ENCODE results near the gene PAXX. TPM values are rescaled to one million over a fixed set of nuclear protein-coding genes. Genes with fewer than 3 reads are reported as not detected.

The PAXX gene
- total RNA-seq, 1 experiment from 2014 or later = 89.0 TPM

DNA sequence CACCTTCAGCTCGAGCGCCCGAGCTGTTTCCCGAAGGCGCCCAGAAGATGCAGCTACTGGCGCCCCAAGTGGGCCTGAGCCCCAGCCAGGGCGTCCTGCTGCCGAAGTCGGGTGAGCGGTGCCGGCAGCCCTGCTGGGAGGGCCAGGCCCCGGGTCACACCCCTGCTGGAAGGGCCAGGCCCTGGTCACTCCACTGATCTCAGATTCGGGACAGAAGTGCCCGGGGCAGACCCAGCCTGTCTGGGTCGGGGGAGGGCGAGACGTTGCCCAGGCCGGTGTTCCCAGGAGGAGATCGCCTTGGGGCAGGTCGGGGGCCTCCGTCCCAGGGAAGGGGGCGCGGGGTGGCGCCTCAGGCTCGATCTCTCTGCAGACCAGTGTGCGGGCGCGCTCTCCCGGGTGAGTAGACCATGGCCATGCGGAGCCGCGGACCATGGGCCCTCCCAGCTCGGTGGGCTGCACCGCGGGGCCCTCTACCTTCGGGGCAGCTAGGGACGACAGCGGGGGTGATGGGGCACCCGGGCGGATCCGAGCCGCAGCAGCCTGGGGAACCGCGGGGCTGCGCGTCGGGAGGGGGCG is 7.1 kb upstream of the PAXX start:
- no peaks in the 10 kb centered on the region for H3K4me1 ChIP-seq (ENCODE audit: control insufficient read depth in 1 of 2, insufficient read depth in 2 of 2, low read length in 2 of 2)
- BruUV-seq (replicated peaks) = no TSS peak
- DNase-seq (ENCODE audit: low read depth, low spot score) (no peak), ATAC-seq (no peak)
- no peak overlapping the region for H3K4me2 ChIP-seq (ENCODE audit: low read length)
- H3K9me2 ChIP-seq (ENCODE audit: insufficient read depth) = no peaks in the 10 kb centered on the region
- CTCF ChIA-PET = no interaction called here
- H3K27me3 ChIP-seq (ENCODE audit: insufficient read depth, low read length) = no peaks in the 10 kb centered on the region
- no peaks in the 10 kb centered on the region for H3K9me3 ChIP-seq (ENCODE audit: control insufficient read depth in 1 of 2, insufficient read depth in 1 of 2, low read depth in 1 of 2, low read length in 2 of 2)
- H3K9ac ChIP-seq (ENCODE audit: low read length) = no peak overlapping the region
- H3K4me3 ChIP-seq (replicated peaks in 1 of 2; ENCODE audit: low read depth in 1 of 2, low read length in 2 of 2) = no peak overlapping the region
- POLR2A ChIA-PET = no interaction called here
- H2AFZ ChIP-seq (ENCODE audit: low read depth, low read length, poor library complexity, severe bottlenecking) = no peak overlapping the region
- H3K27ac ChIP-seq (ENCODE audit: low read depth, low read length) = no peak overlapping the region
- H3K36me3 ChIP-seq (ENCODE audit: control insufficient read depth in 1 of 2, insufficient read depth in 2 of 2, low read length in 2 of 2) = no peaks in the 10 kb centered on the region
- RAD21 ChIA-PET (ENCODE audit: low non-redundant PET in 1 of 2, low total read pairs in 2 of 2, uncharacterized antibody in 2 of 2, unreplicated experiment in 2 of 2) = no interaction called here
- H3K79me2 ChIP-seq (ENCODE audit: insufficient read depth, low read length) = no peaks in the 10 kb centered on the region
- H4K20me1 ChIP-seq (ENCODE audit: insufficient read depth) = no peaks in the 10 kb centered on the region
- TF ChIP-seq EGR1 (IDR thresholded peaks at IDR 0.05; ENCODE audit: low read depth) = no peak
- no peak for TF ChIP-seq SP1 (IDR thresholded peaks at IDR 0.05; ENCODE audit: low read depth)
- TF ChIP-seq EZH2 (IDR thresholded peaks at IDR 0.05) = no peak
- intact Hi-C loops (cut with micrococcal nuclease) = no loop called here

DNA sequence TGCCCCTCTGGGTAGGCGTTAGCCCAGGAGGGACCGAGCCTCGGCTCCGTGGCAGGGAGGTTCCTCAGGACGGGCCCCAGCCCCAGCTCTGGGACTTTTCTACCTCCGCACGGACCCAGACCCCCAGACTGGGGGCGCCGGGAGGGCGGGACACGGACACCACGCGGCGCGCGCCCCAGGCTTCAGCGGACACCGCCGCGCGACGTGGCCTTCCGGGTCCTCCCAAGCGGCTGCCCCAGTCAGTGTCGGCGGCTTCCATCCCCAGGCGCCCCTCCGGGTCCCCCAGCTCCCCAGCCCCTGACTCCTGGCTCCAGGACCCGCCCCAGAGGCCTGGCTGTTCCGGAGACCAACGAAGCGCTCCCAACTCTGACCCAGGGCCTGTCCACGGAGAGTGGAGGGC is 6.4 kb upstream of the PAXX start:
- no TSS peak for BruUV-seq (replicated peaks)
- H3K9me2 ChIP-seq (ENCODE audit: insufficient read depth) = no peaks in the 10 kb centered on the region
- H3K4me2 ChIP-seq (ENCODE audit: low read length) = no peak overlapping the region
- no peaks in the 10 kb centered on the region for H4K20me1 ChIP-seq (ENCODE audit: insufficient read depth)
- H3K36me3 ChIP-seq (ENCODE audit: control insufficient read depth in 1 of 2, insufficient read depth in 2 of 2, low read length in 2 of 2) = no peaks in the 10 kb centered on the region
- H3K79me2 ChIP-seq (ENCODE audit: insufficient read depth, low read length) = no peaks in the 10 kb centered on the region
- CTCF ChIA-PET = no interaction called here
- no peaks in the 10 kb centered on the region for H3K27me3 ChIP-seq (ENCODE audit: insufficient read depth, low read length)
- DNase-seq (ENCODE audit: low read depth, low spot score) (no peak), ATAC-seq (no peak)
- TF ChIP-seq, protein P1, sequence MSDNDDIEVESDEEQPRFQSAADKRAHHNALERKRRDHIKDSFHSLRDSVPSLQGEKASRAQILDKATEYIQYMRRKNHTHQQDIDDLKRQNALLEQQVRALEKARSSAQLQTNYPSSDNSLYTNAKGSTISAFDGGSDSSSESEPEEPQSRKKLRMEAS (IDR thresholded peaks at IDR 0.05) = no peak
- no peak for TF ChIP-seq CEBPB (IDR thresholded peaks at IDR 0.05; ENCODE audit: low read depth)
- no peak for TF ChIP-seq ZNF274 (IDR thresholded peaks at IDR 0.05; ENCODE audit: low read depth, low read length)
- TF ChIP-seq SP1 (IDR thresholded peaks at IDR 0.05; ENCODE audit: low read depth) = no peak
- TF ChIP-seq ZFX (IDR thresholded peaks at IDR 0.05) = no peak
- TF ChIP-seq ELF1 (IDR thresholded peaks at IDR 0.05; ENCODE audit: borderline replicate concordance, low read depth) = no peak
- TF ChIP-seq, protein P2, sequence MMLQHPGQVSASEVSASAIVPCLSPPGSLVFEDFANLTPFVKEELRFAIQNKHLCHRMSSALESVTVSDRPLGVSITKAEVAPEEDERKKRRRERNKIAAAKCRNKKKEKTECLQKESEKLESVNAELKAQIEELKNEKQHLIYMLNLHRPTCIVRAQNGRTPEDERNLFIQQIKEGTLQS (IDR thresholded peaks at IDR 0.05) = no peak
- TF ChIP-seq SRF (IDR thresholded peaks at IDR 0.05; ENCODE audit: low read depth) = no peak
- TF ChIP-seq CBX3 (IDR thresholded peaks at IDR 0.05; ENCODE audit: low read depth) = no peak
- no peak for TF ChIP-seq EGR1 (IDR thresholded peaks at IDR 0.05; ENCODE audit: low read depth)
- no peak for TF ChIP-seq EZH2 (IDR thresholded peaks at IDR 0.05)
- no peak for TF ChIP-seq POLR2A (IDR thresholded peaks at IDR 0.05; ENCODE audit: borderline replicate concordance, extremely low read depth, insufficient read depth, insufficient read length)
- no peak for TF ChIP-seq EZH2phosphoT487 (IDR thresholded peaks at IDR 0.05; ENCODE audit: borderline replicate concordance)
- no peak for TF ChIP-seq JUND (IDR thresholded peaks at IDR 0.05)
- H2AFZ ChIP-seq (ENCODE audit: low read depth, low read length, poor library complexity, severe bottlenecking) = no peak overlapping the region
- no peak overlapping the region for H3K27ac ChIP-seq (ENCODE audit: low read depth, low read length)
- RAD21 ChIA-PET (ENCODE audit: low non-redundant PET in 1 of 2, low total read pairs in 2 of 2, uncharacterized antibody in 2 of 2, unreplicated experiment in 2 of 2) = no interaction called here
- intact Hi-C loops (cut with micrococcal nuclease) = no loop called here
- POLR2A ChIA-PET = no interaction called here
- no peak overlapping the region for H3K4me3 ChIP-seq (replicated peaks in 1 of 2; ENCODE audit: low read depth in 1 of 2, low read length in 2 of 2)
- H3K9ac ChIP-seq (ENCODE audit: low read length) = no peak overlapping the region
- no peaks in the 10 kb centered on the region; a peak in 1 of 4 replicates for H3K9me3 ChIP-seq (ENCODE audit: control insufficient read depth in 1 of 2, insufficient read depth in 1 of 2, low read depth in 1 of 2, low read length in 2 of 2)
- H3K4me1 ChIP-seq (ENCODE audit: control insufficient read depth in 1 of 2, insufficient read depth in 2 of 2, low read length in 2 of 2) = peaks cover 0 to under 1% of the 10 kb centered on the region in 2 experiments; a peak in 2 of 4 replicates

Measured in HCT116 (cell line).